Adrenal gland (tissue), 12 donors: ENCODE results near the gene SLC22A4. TPM values are rescaled to one million over a fixed set of nuclear protein-coding genes. Genes with fewer than 3 reads are reported as not detected.

ENCODE experiments used
- DNase-seq, 7 donors: peaks; one replicate each; pipeline ENCODE4 v3.0.0-alpha.2; 2019 to 2020
- H3K27ac ChIP-seq, 5 donors: fragments of 200-600 bp; sonication (generic) in 4 of 5; 1 replicate in 3 of 5; 2 replicates in 2 of 5; pipeline versions ENCODE4 v1.5.1 to v1.8.0; 2016 to 2020; ENCODE audit warnings: mild to moderate bottlenecking in 1 of 5
- H3K27me3 ChIP-seq: fragments of 200-600 bp; 2 replicates; pipeline ENCODE4 v1.8.0; 2021
- H3K36me3 ChIP-seq, 2 donors: fragments of 200-600 bp; replicated peaks in 1 of 2; 1 replicate in 1 of 2; 2 replicates in 1 of 2; pipeline versions ENCODE4 v1.5.1 to v1.8.0; 2018 to 2022
- H3K4me1 ChIP-seq, 2 donors: fragments of 200-600 bp; replicated peaks in 1 of 2; 1 replicate in 1 of 2; 2 replicates in 1 of 2; pipeline versions ENCODE4 v1.5.1 to v1.8.0; 2018 to 2021
- H3K4me3 ChIP-seq, 4 donors: fragments of 200-600 bp; sonication (generic) in 3 of 4; one replicate each; pipeline ENCODE4 v1.5.1; 2016 to 2018
- H3K9me3 ChIP-seq, 3 donors: fragments of 200-600 bp; sonication (generic) in 1 of 3; replicated peaks in 1 of 3; 1 replicate in 2 of 3; 2 replicates in 1 of 3; pipeline versions ENCODE4 v1.5.1 to v1.8.0; 2016 to 2021
- CTCF ChIP-seq, 6 experiments: fragments of 450-650 bp in 4 of 6; fragments of 200-600 bp in 2 of 6; sonication (generic) in 1 of 6; IDR thresholded peaks; 1 replicate in 5 of 6; 2 replicates in 1 of 6; pipeline versions ENCODE4 v1.5.1 to v1.8.0; 2016 to 2021; ENCODE audit warnings: antibody characterized with exemption in 6 of 6, mild to moderate bottlenecking in 2 of 6, moderate library complexity in 1 of 6
- POLR2A ChIP-seq, 2 donors: fragments of 450-650 bp; IDR thresholded peaks; one replicate each; pipeline ENCODE4 v1.6.1; 2017; ENCODE audit warnings: antibody characterized with exemption in 2 of 2, mild to moderate bottlenecking in 2 of 2, moderate library complexity in 1 of 2
- WGBS, 4 donors: extraction: QIAGEN DNeasy Blood & Tissue Kit in 2 of 4; methylation state at CpG; one replicate each; pipeline versions ENCODE4 v1.1.5 to v1.1.7; 2013 to 2017; 5-methylcytosine and 5-hydroxymethylcytosine counted together
- intact Hi-C, 2 donors: fragments of 100-400 bp; cut with DNase I; formaldehyde crosslinking; loops; one replicate each; pipeline versions ENCODE4 v1.14.1 to v1.15.0; 2022 to 2023
- polyA plus RNA-seq, 3 donors: library from polyadenylated mRNA; stranded (reverse); fragments of 200-250 nt in 2 of 3; fragments of 350-450 nt in 1 of 3; fragmentation: Illumina TruSeq in 1 of 3; extraction: RNeasy Lipid Tissue Mini Kit (QIAGEN cat#74804) in 1 of 3; gene quantifications; one replicate each; pipeline ENCODE4 v1.2.3, GENCODE V29; 2013 to 2014
- total RNA-seq, 9 donors: library from RNA; depleted of rRNA in 4 of 9; stranded (reverse); fragments of >200 nt in 4 of 9; fragments of 120-200 nt in 1 of 9; fragmentation: NEBNext Ultra II Directional in 1 of 9; extraction: Animal tissue kit (Norgen Biotek cat#: 25700) in 1 of 9; gene quantifications; one replicate each; pipeline versions ENCODE4 v1.1.0 to v1.2.4, GENCODE V29; 2013 to 2023
- donor health status: healthy with polysubstance abuse.
- donor health status: Bipolar disorder and iron deficiency.
- donor health status: DM: yes; HTN: yes; CAD: no.
- donor health status: DM: no; HTN: no; CAD: no.
- donor health status: DM: no; HTN: no; CAD: no.
- donor health status: DM: yes; HTN: yes; CAD: no.

The SLC22A4 gene
- total and polyA plus RNA-seq, 12 donors, result 1.4 to 8.2 (median 3.2) TPM

GRCh38 chr5:132389585-132390286 is 95.5 kb downstream of the SLC22A4 start:
- peaks cover 23 to 46% of the 10 kb centered on the region in 2 donors for H3K4me1 ChIP-seq
- intact Hi-C loops, result loop anchor here in 1 of 2 donors (5.0 to 10.0 kb wide), 2 partner anchors 113 to 425 kb away; partner anchors contain the start of gene SOWAHA

GRCh38 chr5:132391247-132391646 is 97.1 kb downstream of the SLC22A4 start:
- Histone ChIP-seq H3K27me3 (no peaks in the 10 kb centered on the region), H3K27ac (no peak overlapping the region), H3K4me3 (no peak overlapping the region), H3K4me1 (peaks cover 23 to 37% of the 10 kb centered on the region in 2 donors), H3K9me3 (no peaks in the 10 kb centered on the region), H3K36me3 (peaks cover 0 to 24% of the 10 kb centered on the region in 2 donors)
- intact Hi-C loops, result no loop called here
- 71 to 84% (median 81%) methylated on average over 5 of the region's 5 CpGs for WGBS, 4 donors
- no peak for TF ChIP-seq POLR2A (IDR thresholded peaks at IDR 0.05)
- TF ChIP-seq CTCF (IDR thresholded peaks at IDR 0.05), result no peak
- DNase-seq, result no peak

More at GRCh38 chr5:132389585-132390286, 95.5 kb downstream of the SLC22A4 start:
- WGBS, 4 donors, result 97 to 98% (median 98%) methylated on average over 9 to 10 of the region's 10 CpGs
- Histone ChIP-seq H3K4me3 (no peak overlapping the region), H3K27ac (peak overlapping the region in 2 of 5 donors; percentile 89 to 93), H3K27me3 (no peaks in the 10 kb centered on the region), H3K36me3 (peaks cover 0 to 23% of the 10 kb centered on the region in 2 donors), H3K9me3 (no peaks in the 10 kb centered on the region)
- no peak for TF ChIP-seq POLR2A (IDR thresholded peaks at IDR 0.05)
- TF ChIP-seq CTCF (IDR thresholded peaks at IDR 0.05), result no peak
- DNase-seq, result peak in 3 of 7 donors; percentile 36 to 54 (median 40)

- Histone ChIP-seq H3K27me3 (no peaks in the 10 kb centered on the region), H3K27ac (no peak overlapping the region), H3K36me3 (peaks cover 0 to 24% of the 10 kb centered on the region in 2 donors), H3K9me3 (no peaks in the 10 kb centered on the region), H3K4me1 (peaks cover 21 to 31% of the 10 kb centered on the region in 2 donors), H3K4me3 (no peak overlapping the region)
- DNase-seq, result no peak
- TF ChIP-seq CTCF (IDR thresholded peaks at IDR 0.05) (no peak), POLR2A (IDR thresholded peaks at IDR 0.05) (no peak)
- intact Hi-C loops, result no loop called here
Measured at GRCh38 chr5:132391870-132392269, 97.7 kb downstream of the SLC22A4 start.

- no peak overlapping the region for H3K27ac ChIP-seq
- DNase-seq, result no peak
Measured at GRCh38 chr5:132392411-132392810, 98.2 kb downstream of the SLC22A4 start.

More at GRCh38 chr5:132392411-132392810, 98.2 kb downstream of the SLC22A4 start:
- peaks cover 0 to 24% of the 10 kb centered on the region in 2 donors for H3K36me3 ChIP-seq
- H3K9me3 ChIP-seq, result no peaks in the 10 kb centered on the region
- no peak overlapping the region for H3K4me3 ChIP-seq
- no peaks in the 10 kb centered on the region for H3K27me3 ChIP-seq
- 89 to 95% (median 92%) methylated on average over 8 of the region's 8 CpGs for WGBS, 4 donors
- peaks cover 16 to 26% of the 10 kb centered on the region in 2 donors for H3K4me1 ChIP-seq
- intact Hi-C loops, result no loop called here
- TF ChIP-seq POLR2A (IDR thresholded peaks at IDR 0.05) (no peak), CTCF (IDR thresholded peaks at IDR 0.05) (no peak)
